Lower leg skin (tissue), 3 donors: Measurements from ENCODE around the gene INTS12.
"Not testable (repeated sequence)": the region's sequence is repeated elsewhere in the genome, so short reads cannot be mapped to it uniquely, and the experiment has no call there.

ENCODE experiments used
- POLR2A ChIP-seq, 2 donors: fragments of 450-650 bp; IDR thresholded peaks; one replicate each; pipeline ENCODE4 v1.6.1; 2016 to 2017; ENCODE audit warnings: antibody characterized with exemption in 2 of 2, mild to moderate bottlenecking in 1 of 2, moderate library complexity in 1 of 2
- TF ChIP-seq, protein P1 (sequence below), 3 donors: fragments of 450-650 bp; IDR thresholded peaks; one replicate each; pipeline ENCODE4 v1.5.1; 2016; ENCODE audit warnings: antibody characterized with exemption in 3 of 3, mild to moderate bottlenecking in 3 of 3, moderate library complexity in 2 of 3

GRCh38 chr4:105694812-105695211 is 13.7 kb downstream of the INTS12 start:
- TF ChIP-seq, protein P1, sequence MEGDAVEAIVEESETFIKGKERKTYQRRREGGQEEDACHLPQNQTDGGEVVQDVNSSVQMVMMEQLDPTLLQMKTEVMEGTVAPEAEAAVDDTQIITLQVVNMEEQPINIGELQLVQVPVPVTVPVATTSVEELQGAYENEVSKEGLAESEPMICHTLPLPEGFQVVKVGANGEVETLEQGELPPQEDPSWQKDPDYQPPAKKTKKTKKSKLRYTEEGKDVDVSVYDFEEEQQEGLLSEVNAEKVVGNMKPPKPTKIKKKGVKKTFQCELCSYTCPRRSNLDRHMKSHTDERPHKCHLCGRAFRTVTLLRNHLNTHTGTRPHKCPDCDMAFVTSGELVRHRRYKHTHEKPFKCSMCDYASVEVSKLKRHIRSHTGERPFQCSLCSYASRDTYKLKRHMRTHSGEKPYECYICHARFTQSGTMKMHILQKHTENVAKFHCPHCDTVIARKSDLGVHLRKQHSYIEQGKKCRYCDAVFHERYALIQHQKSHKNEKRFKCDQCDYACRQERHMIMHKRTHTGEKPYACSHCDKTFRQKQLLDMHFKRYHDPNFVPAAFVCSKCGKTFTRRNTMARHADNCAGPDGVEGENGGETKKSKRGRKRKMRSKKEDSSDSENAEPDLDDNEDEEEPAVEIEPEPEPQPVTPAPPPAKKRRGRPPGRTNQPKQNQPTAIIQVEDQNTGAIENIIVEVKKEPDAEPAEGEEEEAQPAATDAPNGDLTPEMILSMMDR (IDR thresholded peaks at IDR 0.05) = not testable (repeated sequence)
- TF ChIP-seq POLR2A (IDR thresholded peaks at IDR 0.05) = not testable (repeated sequence)
